HG02623 (cell line): ENCODE measurements around the gene CCDC12.

Experiments used
- ATAC-seq: cut with Tn5 transposase; IDR thresholded peaks from one replicate; pipeline ENCODE4 v1.9.1; 2021; ENCODE audit warnings: moderate library complexity; ENCODE audit not compliant: unreplicated experiment

The CCDC12 gene

DNA sequence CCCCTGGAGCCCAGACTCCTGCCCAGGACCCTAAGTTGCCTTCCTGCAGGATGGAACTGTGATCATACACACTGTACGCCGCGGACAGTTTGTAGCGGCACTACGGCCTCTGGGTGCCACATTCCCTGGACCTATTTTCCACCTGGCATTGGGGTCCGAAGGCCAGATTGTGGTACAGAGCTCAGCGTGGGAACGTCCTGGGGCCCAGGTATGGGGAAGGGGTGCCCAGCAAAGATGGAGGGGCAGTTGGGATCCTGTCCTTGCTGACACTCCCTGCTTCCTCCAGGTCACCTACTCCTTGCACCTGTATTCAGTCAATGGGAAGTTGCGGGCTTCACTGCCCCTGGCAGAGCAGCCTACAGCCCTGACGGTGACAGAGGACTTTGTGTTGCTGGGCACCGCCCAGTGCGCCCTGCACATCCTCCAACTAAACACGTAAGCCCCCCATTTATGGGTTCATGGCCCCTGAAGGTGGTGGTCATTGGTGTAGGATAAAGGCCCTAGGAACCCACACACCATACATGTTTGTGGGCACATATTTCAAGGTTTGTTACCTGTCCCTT is 31.8 kb upstream of the CCDC12 start:
- no peak for ATAC-seq

- ATAC-seq: no peak
These were observed 31.1 kb upstream of the CCDC12 start for GRCh38 chr3:47007482-47008233.

- no peak for ATAC-seq
These were observed 30.5 kb upstream of the CCDC12 start for GRCh38 chr3:47007001-47007400.

GRCh38 chr3:47006145-47006651 is 29.7 kb upstream of the CCDC12 start:
- ATAC-seq: no peak

GRCh38 chr3:47005212-47006144 is 28.9 kb upstream of the CCDC12 start:
- no peak for ATAC-seq

GRCh38 chr3:47004369-47005211 is 28.0 kb upstream of the CCDC12 start:
- ATAC-seq: no peak

DNA sequence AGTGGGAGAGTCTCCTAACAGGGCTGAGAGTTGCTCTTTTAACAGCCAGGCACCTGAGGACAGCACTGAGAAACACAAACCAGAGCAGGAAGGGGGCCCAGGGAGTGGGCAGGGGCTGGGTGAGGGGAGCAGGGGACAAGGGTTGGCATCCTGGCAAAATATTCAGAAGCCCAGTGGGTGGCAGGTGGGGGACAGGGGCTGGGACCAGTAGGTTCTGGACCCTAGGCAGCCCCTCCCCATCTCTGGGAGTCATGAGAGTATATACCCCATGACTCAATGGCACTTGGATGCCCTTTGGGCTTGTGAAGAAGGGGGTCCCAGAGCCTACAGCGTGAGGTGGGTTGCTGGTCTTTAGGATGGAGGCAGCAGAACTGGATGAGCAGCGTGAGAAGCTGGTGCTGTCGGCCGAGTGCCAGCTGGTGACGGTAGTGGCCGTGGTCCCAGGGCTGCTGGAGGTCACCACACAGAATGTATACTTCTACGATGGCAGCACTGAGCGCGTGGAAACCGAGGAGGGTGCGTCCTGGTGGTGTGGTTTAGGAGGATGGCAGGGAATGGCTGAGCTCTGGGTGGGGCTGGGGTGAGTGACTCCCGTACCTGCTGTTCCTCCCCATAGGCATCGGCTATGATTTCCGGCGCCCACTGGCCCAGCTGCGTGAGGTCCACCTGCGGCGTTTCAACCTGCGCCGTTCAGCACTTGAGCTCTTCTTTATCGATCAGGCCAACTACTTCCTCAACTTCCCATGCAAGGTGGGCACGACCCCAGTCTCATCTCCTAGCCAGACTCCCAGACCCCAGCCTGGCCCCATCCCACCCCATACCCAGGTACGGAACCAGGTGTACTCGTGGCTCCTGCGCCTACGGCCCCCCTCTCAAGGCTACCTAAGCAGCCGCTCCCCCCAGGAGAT is 27.2 kb upstream of the CCDC12 start:
- ATAC-seq: no peak

DNA sequence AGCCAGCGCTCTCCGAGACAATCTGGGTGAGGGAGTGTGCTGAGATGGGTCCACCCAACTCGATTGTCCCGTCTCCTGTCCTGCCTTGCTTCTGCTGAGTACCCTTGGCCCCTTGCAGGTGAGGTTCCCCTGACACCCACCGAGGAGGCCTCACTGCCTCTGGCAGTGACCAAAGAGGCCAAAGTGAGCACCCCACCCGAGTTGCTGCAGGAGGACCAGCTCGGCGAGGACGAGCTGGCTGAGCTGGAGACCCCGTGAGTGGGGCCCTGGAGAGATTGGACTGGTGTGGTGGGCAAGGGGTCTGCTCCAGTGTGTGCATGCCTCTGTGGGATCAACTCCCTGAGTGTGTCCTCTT is 26.5 kb upstream of the CCDC12 start:
- ATAC-seq: no peak

DNA sequence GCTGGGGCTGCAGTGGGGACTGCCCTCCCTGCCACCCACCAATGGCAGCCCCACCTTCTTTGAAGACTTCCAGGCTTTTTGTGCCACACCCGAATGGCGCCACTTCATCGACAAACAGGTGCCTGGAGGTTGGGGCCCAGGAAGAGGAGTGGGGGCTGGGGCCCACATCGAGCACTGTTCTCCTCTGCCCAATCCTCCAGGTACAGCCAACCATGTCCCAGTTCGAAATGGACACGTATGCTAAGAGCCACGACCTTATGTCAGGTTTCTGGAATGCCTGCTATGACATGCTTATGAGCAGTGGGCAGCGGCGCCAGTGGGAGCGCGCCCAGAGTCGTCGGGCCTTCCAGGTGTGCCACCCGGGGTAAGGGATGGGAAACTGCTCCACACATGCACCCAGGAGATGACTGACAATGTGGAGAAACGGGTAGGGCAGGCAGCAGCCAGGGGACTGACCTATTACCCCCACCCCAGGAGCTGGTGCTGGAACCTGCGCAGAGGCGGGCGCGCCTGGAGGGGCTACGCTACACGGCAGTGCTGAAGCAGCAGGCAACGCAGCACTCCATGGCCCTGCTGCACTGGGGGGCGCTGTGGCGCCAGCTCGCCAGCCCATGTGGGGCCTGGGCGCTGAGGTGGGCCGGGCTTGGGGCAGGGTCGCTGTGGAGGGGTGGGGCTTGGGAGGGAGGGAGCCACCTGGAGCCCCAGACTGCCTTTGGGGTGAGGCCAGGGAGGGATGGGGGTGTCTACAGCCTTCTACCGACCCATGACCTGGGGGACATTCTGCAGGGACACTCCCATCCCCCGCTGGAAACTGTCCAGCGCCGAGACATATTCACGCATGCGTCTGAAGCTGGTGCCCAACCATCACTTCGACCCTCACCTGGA is 25.9 kb upstream of the CCDC12 start:
- no peak for ATAC-seq

DNA sequence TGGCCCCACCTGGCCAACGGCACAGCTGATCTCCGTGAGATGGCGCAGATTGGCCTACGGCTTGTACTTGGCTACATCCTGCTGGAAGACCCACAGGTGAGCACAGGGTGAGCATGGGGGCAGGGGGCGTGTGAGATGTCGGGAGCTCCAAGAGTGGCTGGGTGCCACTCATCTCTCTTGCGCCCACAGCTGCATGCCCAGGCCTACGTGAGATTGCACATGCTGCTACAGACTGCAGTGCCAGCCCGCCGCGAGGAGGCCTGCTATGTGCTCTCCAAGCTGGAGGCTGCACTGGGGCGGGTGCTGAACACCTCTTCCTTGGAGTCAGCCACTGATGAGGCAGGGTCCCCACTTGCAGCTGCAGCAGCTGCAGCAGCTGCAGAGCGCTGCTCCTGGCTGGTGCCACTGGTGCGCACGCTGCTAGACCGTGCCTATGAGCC is 25.2 kb upstream of the CCDC12 start:
- no peak for ATAC-seq

DNA sequence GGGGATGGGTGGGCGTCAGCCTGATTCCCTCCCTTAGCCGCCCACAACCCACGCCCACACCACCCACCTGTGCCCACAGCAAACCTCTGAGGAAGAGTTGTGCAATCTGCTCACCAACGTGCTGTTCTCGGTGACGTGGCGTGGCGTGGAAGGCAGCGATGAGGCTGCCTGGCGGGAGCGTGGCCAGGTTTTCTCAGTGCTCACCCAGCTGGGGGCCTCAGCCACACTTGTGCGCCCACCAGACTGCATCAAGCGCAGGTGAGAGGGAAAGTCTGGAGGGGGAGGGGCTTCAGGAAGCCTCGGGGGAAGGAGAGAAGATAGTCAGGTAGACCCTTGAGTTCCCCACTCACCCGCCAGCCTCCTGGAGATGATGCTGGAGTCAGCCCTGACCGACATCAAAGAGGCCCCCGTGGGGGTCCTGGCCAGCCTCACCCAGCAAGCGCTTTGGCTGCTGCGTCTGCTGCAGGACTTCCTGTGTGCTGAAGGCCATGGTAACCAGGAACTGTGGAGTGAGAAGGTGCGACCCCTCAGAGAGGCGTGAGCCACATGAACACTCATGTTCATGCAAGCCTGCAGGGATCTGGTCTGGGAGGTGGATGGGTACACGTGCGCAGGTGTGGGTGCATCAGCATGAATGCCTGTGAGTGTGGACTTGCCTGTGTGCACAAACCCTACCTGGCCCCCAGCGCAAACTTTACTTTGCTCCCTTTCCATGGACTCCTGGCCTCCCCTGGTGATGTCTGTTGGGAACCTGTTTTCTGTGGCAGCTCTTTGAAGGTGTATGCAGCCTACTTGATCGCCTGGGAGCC is 24.6 kb upstream of the CCDC12 start:
- no peak for ATAC-seq

- ATAC-seq: no peak
These were observed 23.8 kb upstream of the CCDC12 start for GRCh38 chr3:47000198-47000815.

DNA sequence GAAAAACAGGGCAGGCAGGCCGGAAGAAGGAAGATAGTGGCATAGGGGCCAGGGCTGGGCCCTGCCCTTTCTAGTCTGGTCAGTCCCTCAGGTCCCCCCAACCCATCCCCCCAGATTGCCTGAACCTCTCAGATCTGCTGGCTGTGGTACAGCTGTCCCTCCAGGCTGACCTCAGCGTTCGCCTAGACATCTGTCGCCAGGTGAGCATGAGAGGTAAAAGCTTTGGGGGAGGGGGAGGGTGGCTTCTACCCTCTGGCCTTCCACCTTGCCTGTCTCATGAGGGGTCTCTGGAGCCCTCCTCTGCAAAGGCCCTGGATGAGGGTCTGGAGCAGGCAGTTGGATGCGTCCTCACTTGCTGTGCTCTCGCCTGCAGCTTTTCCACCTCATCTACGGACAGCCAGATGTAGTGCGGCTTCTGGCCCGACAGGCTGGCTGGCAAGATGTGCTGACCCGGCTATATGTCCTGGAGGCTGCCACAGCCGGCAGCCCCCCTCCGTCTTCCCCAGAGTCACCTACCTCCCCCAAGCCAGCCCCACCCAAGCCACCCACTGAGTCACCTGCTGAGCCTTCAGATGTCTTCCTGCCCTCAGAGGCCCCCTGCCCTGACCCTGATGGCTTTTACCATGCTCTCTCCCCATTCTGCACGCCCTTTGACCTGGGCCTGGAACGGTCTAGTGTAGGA is 23.1 kb upstream of the CCDC12 start:
- ATAC-seq: no peak

DNA sequence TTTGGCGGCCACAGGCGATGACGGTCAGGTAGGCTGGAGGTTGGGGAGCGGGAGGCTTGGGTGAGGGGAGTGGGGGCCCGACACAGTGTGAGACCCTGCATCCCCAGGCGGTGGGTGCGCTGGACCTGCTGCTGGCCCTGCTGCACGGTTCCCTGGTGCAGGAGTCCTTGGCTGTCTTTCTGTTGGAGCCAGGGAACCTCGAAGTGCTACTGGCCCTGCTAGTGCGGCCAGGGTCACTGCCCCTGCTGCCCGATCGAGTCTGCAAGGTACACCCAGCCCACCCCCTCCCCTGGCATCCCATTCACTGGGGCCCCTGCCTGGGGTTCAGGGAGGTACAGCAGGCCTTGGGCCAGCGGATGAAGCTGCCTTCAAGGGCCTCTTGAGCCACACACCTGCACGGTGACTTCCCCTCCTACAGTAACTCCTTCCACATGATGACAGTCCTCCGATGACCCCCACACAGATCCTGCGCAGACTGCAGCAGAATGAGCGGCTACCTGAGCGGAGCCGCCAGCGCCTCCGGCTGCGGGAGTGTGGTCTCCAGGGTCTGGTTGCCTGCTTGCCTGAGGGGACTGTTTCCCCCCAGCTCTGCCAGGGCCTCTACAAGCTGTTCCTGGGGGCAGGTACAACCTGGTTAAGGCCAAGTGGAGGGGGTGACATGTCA is 22.4 kb upstream of the CCDC12 start:
- no peak for ATAC-seq

- ATAC-seq: no peak
These were observed 21.7 kb upstream of the CCDC12 start for GRCh38 chr3:46998121-46998851.
